HCT116 (cell line): ENCODE data around the gene PBX1. TPM values are rescaled to one million over a fixed set of nuclear protein-coding genes. Genes with fewer than 3 reads are reported as not detected.

Source experiments
- ATAC-seq: fragments of 200-7000 bp; cut with Tn5 transposase; 2 replicates; pipeline ENCODE4 v1.9.1; 2020; ENCODE audit warnings: mild to moderate bottlenecking, moderate library complexity
- BruUV-seq: library from RNA; stranded (reverse); fragments of 400-500 nt; replicated peaks from 2 replicates; lab custom pipeline; 2021; lab: Mats Ljungman, UMichigan
- CTCF ChIA-PET: fragments of 300-600 bp; sonication (Branson Sonifier 250); formaldehyde crosslinking; loops from one replicate; lab custom pipeline; 2021; ENCODE audit warnings: antibody characterized with exemption; lab: Charles Lee
- POLR2A ChIA-PET: fragments of 300-600, 350-600 bp; sonication (Branson Sonifier 250); formaldehyde crosslinking; loops from one replicate; lab custom pipeline; 2021; ENCODE audit warnings: antibody characterized with exemption; lab: Charles Lee
- RAD21 ChIA-PET, 2 experiments: fragments of 300-600 bp; sonication (Branson Sonifier 250); formaldehyde crosslinking; loops; one replicate each; lab custom pipeline; 2023; ENCODE audit warnings: low total read pairs in 2 of 2; ENCODE audit not compliant: uncharacterized antibody in 2 of 2, unreplicated experiment in 2 of 2, low non-redundant PET in 1 of 2; lab: Charles Lee
- DNase-seq: peaks from one replicate; pipeline ENCODE4 v3.0.0-alpha.2; 2010; ENCODE audit warnings: low read depth, low spot score
- H2AFZ ChIP-seq: fragments of 200-600 bp; shearing (Covaris generic), sonication (generic); 2 replicates; pipeline ENCODE4 v1.6.1; 2017; ENCODE audit warnings: low read depth, mixed run types, mixed read lengths, antibody characterized with exemption, low read length; ENCODE audit not compliant: poor library complexity, severe bottlenecking
- H3K27ac ChIP-seq: 2 replicates; pipeline ENCODE4 v1.5.1; 2012; ENCODE audit warnings: low read depth, low read length
- H3K27me3 ChIP-seq: fragments of 200-600 bp; sonication (generic); 2 replicates; pipeline ENCODE4 v1.6.1; 2016; ENCODE audit warnings: mixed run types, low read length, mixed read lengths; ENCODE audit not compliant: insufficient read depth
- H3K36me3 ChIP-seq, 2 experiments: fragments of 200-500 bp in 1 of 2; fragments of 200-600 bp in 1 of 2; sonication (Bioruptor generic) in 1 of 2; sonication (generic) in 1 of 2; 2 replicates each; pipeline versions ENCODE4 v1.5.1 to v1.6.1; 2014 to 2016; ENCODE audit warnings: low read length in 2 of 2, inconsistent platforms in 1 of 2, mixed read lengths in 1 of 2, mixed run types in 1 of 2; ENCODE audit not compliant: insufficient read depth in 2 of 2, control insufficient read depth in 1 of 2
- H3K4me1 ChIP-seq, 2 experiments: fragments of 200-600 bp in 1 of 2; sonication (generic) in 1 of 2; 2 replicates each; pipeline versions ENCODE4 v1.5.1 to v1.6.1; 2012 to 2017; ENCODE audit warnings: low read length in 2 of 2, inconsistent platforms in 1 of 2, mild to moderate bottlenecking in 1 of 2, mixed read lengths in 1 of 2, mixed run types in 1 of 2, moderate library complexity in 1 of 2; ENCODE audit not compliant: insufficient read depth in 2 of 2, control insufficient read depth in 1 of 2
- H3K4me2 ChIP-seq: fragments of 200-600 bp; sonication (generic); 2 replicates; pipeline ENCODE4 v1.6.1; 2017; ENCODE audit warnings: mixed run types, low read length, mixed read lengths
- H3K4me3 ChIP-seq, 2 experiments: fragments of 200-600 bp in 1 of 2; sonication (generic) in 1 of 2; replicated peaks in 1 of 2; 2 replicates each; pipeline ENCODE4 v1.5.1; 2011 to 2016; ENCODE audit warnings: low read length in 2 of 2, control low read depth in 1 of 2, low read depth in 1 of 2, mild to moderate bottlenecking in 1 of 2, mixed read lengths in 1 of 2, mixed run types in 1 of 2
- H3K79me2 ChIP-seq: fragments of 200-600 bp; sonication (generic); 2 replicates; pipeline ENCODE4 v1.6.1; 2017; ENCODE audit warnings: mild to moderate bottlenecking, mixed run types, low read length, moderate library complexity, mixed read lengths; ENCODE audit not compliant: insufficient read depth
- H3K9ac ChIP-seq: fragments of 200-600 bp; sonication (generic); 2 replicates; pipeline ENCODE4 v1.6.1; 2016; ENCODE audit warnings: low read length, mixed read lengths
- H3K9me2 ChIP-seq: fragments of 200-600 bp; sonication (generic), shearing (Covaris generic); 2 replicates; pipeline ENCODE4 v1.6.1; 2017; ENCODE audit warnings: mixed run types, mild to moderate bottlenecking, moderate library complexity; ENCODE audit not compliant: insufficient read depth
- H3K9me3 ChIP-seq, 2 experiments: fragments of 200-500 bp in 1 of 2; fragments of 200-600 bp in 1 of 2; sonication (Bioruptor generic) in 1 of 2; sonication (generic) in 1 of 2; 2 replicates each; pipeline ENCODE4 v1.6.1; 2014 to 2017; ENCODE audit warnings: low read length in 2 of 2, mixed read lengths in 2 of 2, inconsistent platforms in 1 of 2, low read depth in 1 of 2, mild to moderate bottlenecking in 1 of 2, mixed run types in 1 of 2, moderate library complexity in 1 of 2; ENCODE audit not compliant: control insufficient read depth in 1 of 2, insufficient read depth in 1 of 2
- H4K20me1 ChIP-seq: fragments of 200-600 bp; sonication (generic), shearing (Covaris generic); 2 replicates; pipeline ENCODE4 v1.6.1; 2017; ENCODE audit warnings: mixed run types, mild to moderate bottlenecking, moderate library complexity; ENCODE audit not compliant: insufficient read depth
- CBX3 ChIP-seq: IDR thresholded peaks from 2 replicates; pipeline ENCODE4 v1.6.1; 2012; ENCODE audit warnings: low read depth
- CEBPB ChIP-seq: IDR thresholded peaks from 2 replicates; pipeline ENCODE4 v1.6.1; 2012; ENCODE audit warnings: low read depth
- EGR1 ChIP-seq: IDR thresholded peaks from 2 replicates; pipeline ENCODE4 v1.6.1; 2012; ENCODE audit warnings: low read depth
- EZH2 ChIP-seq: fragments of 200-600 bp; sonication (generic); IDR thresholded peaks from 2 replicates; pipeline ENCODE4 v1.6.1; 2017; ENCODE audit warnings: antibody characterized with exemption, mixed run types
- FOSL1 ChIP-seq: IDR thresholded peaks from 2 replicates; pipeline ENCODE4 v1.6.1; 2012; ENCODE audit warnings: low read depth
- POLR2A ChIP-seq: IDR thresholded peaks from 2 replicates; pipeline ENCODE4 v1.7.0; 2011; ENCODE audit warnings: borderline replicate concordance; ENCODE audit not compliant: insufficient read depth, insufficient read length; ENCODE audit errors: extremely low read depth
- POLR2AphosphoS5 ChIP-seq: IDR thresholded peaks from 2 replicates; pipeline ENCODE4 v1.6.1; 2011; ENCODE audit warnings: mild to moderate bottlenecking, low read depth, low read length, moderate library complexity
- RAD21 ChIP-seq: IDR thresholded peaks from 2 replicates; pipeline ENCODE4 v1.6.1; 2012; ENCODE audit warnings: low read depth, mild to moderate bottlenecking
- SIN3A ChIP-seq: IDR thresholded peaks from 2 replicates; pipeline ENCODE4 v1.6.1; 2012; ENCODE audit warnings: low read depth
- SP1 ChIP-seq: IDR thresholded peaks from 2 replicates; pipeline ENCODE4 v1.6.1; 2012; ENCODE audit warnings: low read depth
- TCF7L2 ChIP-seq: IDR thresholded peaks from 2 replicates; pipeline ENCODE4 v1.7.0; 2011; ENCODE audit warnings: borderline replicate concordance, inconsistent platforms; ENCODE audit not compliant: insufficient read depth, insufficient read length; ENCODE audit errors: extremely low read depth
- YY1 ChIP-seq: IDR thresholded peaks from 2 replicates; pipeline ENCODE4 v1.6.1; 2011; ENCODE audit warnings: low read length, low read depth, moderate library complexity, mild to moderate bottlenecking; ENCODE audit not compliant: insufficient replicate concordance; ENCODE audit errors: extremely low read depth
- ZFX ChIP-seq: fragments of 450-650 bp; IDR thresholded peaks from 2 replicates; pipeline ENCODE4 v1.6.1; 2017
- intact Hi-C: fragments of 100-400 bp; cut with micrococcal nuclease; formaldehyde crosslinking; loops from 2 replicates; pipeline ENCODE4 v1.10.0; 2022
- total RNA-seq: library from RNA; stranded (reverse); gene quantifications from one replicate; pipeline ENCODE4 v1.2.1, GENCODE V29; 2021; ENCODE audit not compliant: unreplicated experiment
- TF ChIP-seq, protein P1 (sequence below): IDR thresholded peaks from 2 replicates; pipeline ENCODE4 v1.6.1; 2011; ENCODE audit warnings: mild to moderate bottlenecking, low read length, moderate library complexity; ENCODE audit not compliant: insufficient replicate concordance; ENCODE audit errors: extremely low read depth
- TF ChIP-seq, protein P2 (sequence below), 3 experiments: fragments of 200-600 bp in 1 of 3; sonication (generic) in 1 of 3; IDR thresholded peaks in 2 of 3; conservative IDR thresholded peaks in 1 of 3; 2 replicates each; pipeline ENCODE4 v1.5.1; 2012 to 2017; ENCODE audit warnings: low read depth in 2 of 3, low read length in 2 of 3, antibody characterized with exemption in 1 of 3, borderline replicate concordance in 1 of 3, control low read depth in 1 of 3, mild to moderate bottlenecking in 1 of 3, mixed read lengths in 1 of 3, mixed run types in 1 of 3, moderate library complexity in 1 of 3; ENCODE audit not compliant: insufficient read depth in 1 of 3
- TF ChIP-seq, protein P3 (sequence below): IDR thresholded peaks from 2 replicates; pipeline ENCODE4 v1.6.1; 2012; ENCODE audit warnings: low read depth
- TF ChIP-seq, protein P4 (sequence below): IDR thresholded peaks from 2 replicates; pipeline ENCODE4 v1.6.1; 2012
- TF ChIP-seq, protein P5 (sequence below): IDR thresholded peaks from 2 replicates; pipeline ENCODE4 v1.6.1; 2012

Gene PBX1
- total RNA-seq, 1 experiment from 2014 or later, result 29.6 TPM

DNA sequence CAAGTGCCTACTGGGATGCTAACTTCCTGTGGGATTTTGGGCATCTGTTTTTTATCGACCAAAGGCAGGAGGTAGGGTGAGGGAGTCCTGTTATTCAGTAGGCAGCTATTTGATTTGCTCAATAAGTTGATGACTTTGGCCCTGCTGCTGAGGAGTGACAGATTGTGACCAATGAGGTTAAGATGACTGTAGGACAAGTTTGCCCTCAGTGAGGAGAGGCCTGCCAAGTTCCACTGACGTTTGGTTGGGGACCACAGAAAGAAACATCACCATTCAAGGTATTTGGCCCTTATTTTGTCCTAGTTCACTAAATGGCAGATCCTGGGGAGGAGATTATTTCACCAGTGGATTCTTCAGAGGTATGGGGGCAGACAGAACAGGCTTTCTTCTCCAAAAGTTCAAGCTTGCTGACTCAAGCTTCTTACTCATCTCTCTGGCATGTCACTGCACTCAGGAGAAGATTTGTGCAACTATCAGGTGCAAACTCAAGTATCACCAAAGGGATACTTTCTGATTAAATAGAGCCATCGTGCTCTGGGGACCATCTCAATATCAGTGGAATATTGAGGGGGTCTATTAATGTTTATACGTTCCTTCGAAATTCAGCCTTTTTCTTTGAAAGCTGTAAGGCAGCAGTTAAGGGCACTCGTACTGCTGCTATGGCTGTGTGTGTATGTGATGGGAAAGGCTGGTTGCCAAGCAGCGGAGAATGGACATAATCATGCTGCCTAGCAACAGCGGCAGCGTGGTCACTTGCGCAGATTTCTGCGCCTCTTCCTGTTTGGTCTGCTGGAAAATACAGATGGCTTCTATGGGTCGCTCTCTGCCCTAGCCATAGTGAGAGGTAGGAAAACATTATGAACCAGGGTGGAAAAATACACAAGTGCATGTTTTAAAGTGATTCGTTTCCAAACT is 78.7 kb downstream of the PBX1 start:
- H3K27me3 ChIP-seq, result no peaks in the 10 kb centered on the region
- H3K79me2 ChIP-seq, result no peaks in the 10 kb centered on the region
- no TSS peak for BruUV-seq
- peaks cover 45 to 51% of the 10 kb centered on the region in 2 experiments for H3K4me1 ChIP-seq
- ChIA-PET CTCF (no interaction called here), RAD21 (no interaction called here), POLR2A (no interaction called here)
- peak overlapping the region; percentile 35 for H3K9ac ChIP-seq
- DNase-seq, result peak; percentile 56
- peak overlapping the region; percentile 61; the same call in 1 of the 2 replicates for H3K27ac ChIP-seq
- H3K4me2 ChIP-seq, result peak overlapping the region; percentile 61
- H3K36me3 ChIP-seq, result no peaks in the 10 kb centered on the region
- no peaks in the 10 kb centered on the region for H3K9me3 ChIP-seq
- no peaks in the 10 kb centered on the region for H4K20me1 ChIP-seq
- intact Hi-C loops, result no loop called here
- ATAC-seq, result peak; percentile 85
- no peak overlapping the region for H2AFZ ChIP-seq
- H3K4me3 ChIP-seq, result no peak overlapping the region
- H3K9me2 ChIP-seq, result no peaks in the 10 kb centered on the region
- TF ChIP-seq SP1, result peak; percentile 34
- TF ChIP-seq, protein P1, sequence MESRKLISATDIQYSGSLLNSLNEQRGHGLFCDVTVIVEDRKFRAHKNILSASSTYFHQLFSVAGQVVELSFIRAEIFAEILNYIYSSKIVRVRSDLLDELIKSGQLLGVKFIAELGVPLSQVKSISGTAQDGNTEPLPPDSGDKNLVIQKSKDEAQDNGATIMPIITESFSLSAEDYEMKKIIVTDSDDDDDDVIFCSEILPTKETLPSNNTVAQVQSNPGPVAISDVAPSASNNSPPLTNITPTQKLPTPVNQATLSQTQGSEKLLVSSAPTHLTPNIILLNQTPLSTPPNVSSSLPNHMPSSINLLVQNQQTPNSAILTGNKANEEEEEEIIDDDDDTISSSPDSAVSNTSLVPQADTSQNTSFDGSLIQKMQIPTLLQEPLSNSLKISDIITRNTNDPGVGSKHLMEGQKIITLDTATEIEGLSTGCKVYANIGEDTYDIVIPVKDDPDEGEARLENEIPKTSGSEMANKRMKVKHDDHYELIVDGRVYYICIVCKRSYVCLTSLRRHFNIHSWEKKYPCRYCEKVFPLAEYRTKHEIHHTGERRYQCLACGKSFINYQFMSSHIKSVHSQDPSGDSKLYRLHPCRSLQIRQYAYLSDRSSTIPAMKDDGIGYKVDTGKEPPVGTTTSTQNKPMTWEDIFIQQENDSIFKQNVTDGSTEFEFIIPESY, result no peak
- TF ChIP-seq, protein P2, sequence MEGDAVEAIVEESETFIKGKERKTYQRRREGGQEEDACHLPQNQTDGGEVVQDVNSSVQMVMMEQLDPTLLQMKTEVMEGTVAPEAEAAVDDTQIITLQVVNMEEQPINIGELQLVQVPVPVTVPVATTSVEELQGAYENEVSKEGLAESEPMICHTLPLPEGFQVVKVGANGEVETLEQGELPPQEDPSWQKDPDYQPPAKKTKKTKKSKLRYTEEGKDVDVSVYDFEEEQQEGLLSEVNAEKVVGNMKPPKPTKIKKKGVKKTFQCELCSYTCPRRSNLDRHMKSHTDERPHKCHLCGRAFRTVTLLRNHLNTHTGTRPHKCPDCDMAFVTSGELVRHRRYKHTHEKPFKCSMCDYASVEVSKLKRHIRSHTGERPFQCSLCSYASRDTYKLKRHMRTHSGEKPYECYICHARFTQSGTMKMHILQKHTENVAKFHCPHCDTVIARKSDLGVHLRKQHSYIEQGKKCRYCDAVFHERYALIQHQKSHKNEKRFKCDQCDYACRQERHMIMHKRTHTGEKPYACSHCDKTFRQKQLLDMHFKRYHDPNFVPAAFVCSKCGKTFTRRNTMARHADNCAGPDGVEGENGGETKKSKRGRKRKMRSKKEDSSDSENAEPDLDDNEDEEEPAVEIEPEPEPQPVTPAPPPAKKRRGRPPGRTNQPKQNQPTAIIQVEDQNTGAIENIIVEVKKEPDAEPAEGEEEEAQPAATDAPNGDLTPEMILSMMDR (IDR thresholded peaks at IDR 0.05 in 2 of 3, conservative IDR thresholded peaks at IDR 0.05 in 1 of 3; ENCODE audit: borderline replicate concordance in 1 of 3, insufficient read depth in 1 of 3, low read depth in 2 of 3, low read length in 2 of 3), result no peak
- TF ChIP-seq TCF7L2, result no peak
- TF ChIP-seq CBX3, result 0 out of 2 replicates have a peak, but pooled peaks have one; percentile 14
- TF ChIP-seq, protein P3, sequence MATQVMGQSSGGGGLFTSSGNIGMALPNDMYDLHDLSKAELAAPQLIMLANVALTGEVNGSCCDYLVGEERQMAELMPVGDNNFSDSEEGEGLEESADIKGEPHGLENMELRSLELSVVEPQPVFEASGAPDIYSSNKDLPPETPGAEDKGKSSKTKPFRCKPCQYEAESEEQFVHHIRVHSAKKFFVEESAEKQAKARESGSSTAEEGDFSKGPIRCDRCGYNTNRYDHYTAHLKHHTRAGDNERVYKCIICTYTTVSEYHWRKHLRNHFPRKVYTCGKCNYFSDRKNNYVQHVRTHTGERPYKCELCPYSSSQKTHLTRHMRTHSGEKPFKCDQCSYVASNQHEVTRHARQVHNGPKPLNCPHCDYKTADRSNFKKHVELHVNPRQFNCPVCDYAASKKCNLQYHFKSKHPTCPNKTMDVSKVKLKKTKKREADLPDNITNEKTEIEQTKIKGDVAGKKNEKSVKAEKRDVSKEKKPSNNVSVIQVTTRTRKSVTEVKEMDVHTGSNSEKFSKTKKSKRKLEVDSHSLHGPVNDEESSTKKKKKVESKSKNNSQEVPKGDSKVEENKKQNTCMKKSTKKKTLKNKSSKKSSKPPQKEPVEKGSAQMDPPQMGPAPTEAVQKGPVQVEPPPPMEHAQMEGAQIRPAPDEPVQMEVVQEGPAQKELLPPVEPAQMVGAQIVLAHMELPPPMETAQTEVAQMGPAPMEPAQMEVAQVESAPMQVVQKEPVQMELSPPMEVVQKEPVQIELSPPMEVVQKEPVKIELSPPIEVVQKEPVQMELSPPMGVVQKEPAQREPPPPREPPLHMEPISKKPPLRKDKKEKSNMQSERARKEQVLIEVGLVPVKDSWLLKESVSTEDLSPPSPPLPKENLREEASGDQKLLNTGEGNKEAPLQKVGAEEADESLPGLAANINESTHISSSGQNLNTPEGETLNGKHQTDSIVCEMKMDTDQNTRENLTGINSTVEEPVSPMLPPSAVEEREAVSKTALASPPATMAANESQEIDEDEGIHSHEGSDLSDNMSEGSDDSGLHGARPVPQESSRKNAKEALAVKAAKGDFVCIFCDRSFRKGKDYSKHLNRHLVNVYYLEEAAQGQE, result no peak
- TF ChIP-seq, protein P4, sequence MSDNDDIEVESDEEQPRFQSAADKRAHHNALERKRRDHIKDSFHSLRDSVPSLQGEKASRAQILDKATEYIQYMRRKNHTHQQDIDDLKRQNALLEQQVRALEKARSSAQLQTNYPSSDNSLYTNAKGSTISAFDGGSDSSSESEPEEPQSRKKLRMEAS, result no peak
- TF ChIP-seq POLR2AphosphoS5, result no peak
- TF ChIP-seq CEBPB, result peak; percentile 64; the same call in 1 of the 2 replicates
- TF ChIP-seq YY1, result no peak
- no peak for TF ChIP-seq POLR2A
- TF ChIP-seq ZFX, result no peak
- no peak for TF ChIP-seq SIN3A
- TF ChIP-seq EGR1, result no peak
- TF ChIP-seq FOSL1, result peak; percentile 87
- TF ChIP-seq EZH2, result no peak
- TF ChIP-seq RAD21, result no peak
- TF ChIP-seq, protein P5, sequence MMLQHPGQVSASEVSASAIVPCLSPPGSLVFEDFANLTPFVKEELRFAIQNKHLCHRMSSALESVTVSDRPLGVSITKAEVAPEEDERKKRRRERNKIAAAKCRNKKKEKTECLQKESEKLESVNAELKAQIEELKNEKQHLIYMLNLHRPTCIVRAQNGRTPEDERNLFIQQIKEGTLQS, result no peak
